Measurements from ENCODE around the gene TRIM49C.
"Not testable (repeated sequence)": the region's sequence is repeated elsewhere in the genome, so short reads cannot be mapped to it uniquely, and the experiment has no call there.

TRIM49C gene

GRCh38 chr11:90030806-90031205, at the start of gene TRIM49C:
Gene TRIM49C (plus strand): TSS chr11:90031106. CDS start chr11:90035212, 4,106 bp downstream.
- not testable (repeated sequence) for DNase-seq

GRCh38 chr11:90024184-90024583, 6.7 kb upstream of the TRIM49C start:
- not testable (repeated sequence) for DNase-seq

- DNase-seq: not testable (repeated sequence)
Measured at GRCh38 chr11:90051591-90052209, 20.8 kb downstream of the TRIM49C start.

GRCh38 chr11:90052311-90052710, 21.4 kb downstream of the TRIM49C start:
- DNase-seq: not testable (repeated sequence)

GRCh38 chr11:90053545-90053944, 22.6 kb downstream of the TRIM49C start:
- DNase-seq: not testable (repeated sequence)

GRCh38 chr11:90085650-90086049, 54.7 kb downstream of the TRIM49C start, which contains the start of gene UBTFL1:
Gene UBTFL1 (plus strand): TSS chr11:90085950. CDS start chr11:90085950, 0 bp downstream.
- not testable (repeated sequence) for DNase-seq

GRCh38 chr11:90088731-90089130, 57.8 kb downstream of the TRIM49C start:
- DNase-seq: not testable (repeated sequence)
